BJ (cell line): Measurements from ENCODE around the gene ATP9B. TPM values are rescaled to one million over a fixed set of nuclear protein-coding genes. Genes with fewer than 3 reads are reported as not detected.
"Not testable (repeated sequence)": the region's sequence is repeated elsewhere in the genome, so short reads cannot be mapped to it uniquely, and the experiment has no call there.

Source experiments
- CTCF ChIA-PET: fragments of 350-600 bp; formaldehyde crosslinking; extraction: SDS; loops from one replicate; lab custom pipeline; 2021; ENCODE audit warnings: antibody characterized with exemption, inconsistent platforms; lab: Yijun Ruan, JAX
- POLR2A ChIA-PET: fragments of 300-600 bp; sonication (Branson Sonifier 250); formaldehyde crosslinking; extraction: SDS; loops from one replicate; lab custom pipeline; 2021; ENCODE audit warnings: antibody characterized with exemption; lab: Charles Lee
- DNase-seq: peaks from one replicate; pipeline ENCODE4 v3.0.0-alpha.2; 2011; ENCODE audit warnings: low read depth
- H3K27me3 ChIP-seq: 2 replicates; pipeline ENCODE4 v1.6.0; 2011; ENCODE audit warnings: low read length; ENCODE audit not compliant: control insufficient read depth, insufficient read depth
- H3K36me3 ChIP-seq: 2 replicates; pipeline ENCODE4 v1.5.1; 2011; ENCODE audit warnings: low read length; ENCODE audit not compliant: control insufficient read depth, insufficient read depth
- H3K4me3 ChIP-seq: 2 replicates; pipeline ENCODE4 v1.5.1; 2011; ENCODE audit warnings: low read depth, mild to moderate bottlenecking, control low read depth, low read length
- CTCF ChIP-seq: IDR thresholded peaks from 2 replicates; pipeline ENCODE4 v1.5.1; 2011; ENCODE audit warnings: low read depth, mild to moderate bottlenecking, control low read depth, inconsistent platforms, low read length, moderate library complexity; ENCODE audit not compliant: insufficient read depth
- polyA plus RNA-seq: library from polyadenylated mRNA; depleted of rRNA; stranded (reverse); fragments of >200 nt; gene quantifications from 2 replicates; pipeline ENCODE4 v1.2.3, GENCODE V29; 2011

Gene ATP9B
- polyA plus RNA-seq, 1 experiment, result 17.4 TPM

- DNase-seq, result no peak
- Histone ChIP-seq H3K4me3 (no peak overlapping the region), H3K27me3 (no peaks in the 10 kb centered on the region), H3K36me3 (peaks cover 2% of the 10 kb centered on the region)
- POLR2A ChIA-PET, result no interaction called here
- TF ChIP-seq CTCF, result no peak
- CTCF ChIA-PET, result no interaction called here
Measured at GRCh38 chr18:79166702-79167101, 97.5 kb downstream of the ATP9B start.

GRCh38 chr18:79167526-79168190 is 98.5 kb downstream of the ATP9B start:
- TF ChIP-seq CTCF, result no peak
- CTCF ChIA-PET, result no interaction called here

GRCh38 chr18:79169958-79170555 is 100.9 kb downstream of the ATP9B start:
- Histone ChIP-seq H3K27me3 (no peaks in the 10 kb centered on the region), H3K4me3 (no peak overlapping the region), H3K36me3 (peaks cover 2% of the 10 kb centered on the region)
- ChIA-PET POLR2A (no interaction called here), CTCF (interaction anchor here (1.2 kb wide), 1 partner anchor 8 kb away, joined by 4 read pairs; no protein-coding TSS in a partner anchor)
- TF ChIP-seq CTCF, result no peak
- no peak for DNase-seq

More at GRCh38 chr18:79167526-79168190, 98.5 kb downstream of the ATP9B start:
- DNase-seq, result no peak
- Histone ChIP-seq H3K4me3 (no peak overlapping the region), H3K27me3 (no peaks in the 10 kb centered on the region), H3K36me3 (peaks cover 2% of the 10 kb centered on the region)
- POLR2A ChIA-PET, result no interaction called here

- H3K4me3 ChIP-seq, CTCF ChIA-PET, H3K36me3 ChIP-seq, H3K27me3 ChIP-seq, DNase-seq, POLR2A ChIA-PET: not testable (repeated sequence)
Measured at GRCh38 chr18:79172331-79172730, 103.1 kb downstream of the ATP9B start.

DNA sequence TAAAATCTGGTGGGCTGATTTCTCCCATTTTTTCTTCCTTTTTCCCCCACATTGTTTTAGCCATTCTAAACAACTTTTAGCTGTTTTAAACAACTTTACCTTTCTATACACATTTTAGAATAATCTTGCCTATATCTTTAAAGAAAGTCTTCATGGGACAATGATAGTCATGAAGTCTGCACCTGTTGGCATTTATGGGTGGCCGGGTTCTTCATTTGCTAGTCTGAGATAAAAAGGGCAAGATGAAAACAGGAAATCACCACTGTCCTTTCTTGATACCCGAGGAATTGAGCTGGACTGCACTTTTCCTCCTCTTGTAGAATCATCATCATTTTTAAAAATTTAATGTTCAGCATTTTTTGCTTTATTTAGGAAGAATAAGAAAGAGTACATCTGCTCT is 104.5 kb downstream of the ATP9B start:
- Histone ChIP-seq H3K36me3 (peaks cover 2% of the 10 kb centered on the region), H3K27me3 (no peaks in the 10 kb centered on the region), H3K4me3 (no peak overlapping the region)
- ChIA-PET POLR2A (no interaction called here), CTCF (no interaction called here)
- TF ChIP-seq CTCF, result no peak
- DNase-seq, result no peak
